Activated effector memory CD4-positive, alpha-beta T cell treated with Interleukin-2 at 50 U/mL for 16 hours (primary cell): ENCODE data around the gene PNPLA1.

Source experiments
- DNase-seq: peaks from one replicate; pipeline ENCODE4 v3.0.0-alpha.2; 2020

Gene PNPLA1

GRCh38 chr6:36247693-36248092 lies 22.2 kb upstream of the PNPLA1 start:
- no peak for DNase-seq

- DNase-seq: no peak
Observed at GRCh38 chr6:36248980-36249379, 20.9 kb upstream of the PNPLA1 start.

- DNase-seq: no peak
Observed at GRCh38 chr6:36249536-36249935, 20.3 kb upstream of the PNPLA1 start.

GRCh38 chr6:36252005-36252404 lies 17.9 kb upstream of the PNPLA1 start:
- DNase-seq: no peak

- no peak for DNase-seq
Observed at GRCh38 chr6:36263390-36264000, 6.4 kb upstream of the PNPLA1 start.

GRCh38 chr6:36265744-36266143 lies 4.1 kb upstream of the PNPLA1 start:
- DNase-seq: no peak

- no peak for DNase-seq
Observed at GRCh38 chr6:36266913-36267644, 2.8 kb upstream of the PNPLA1 start.

- no peak for DNase-seq
Observed at GRCh38 chr6:36267731-36268477, 2.0 kb upstream of the PNPLA1 start.

GRCh38 chr6:36268478-36269275 lies 1.2 kb upstream of the PNPLA1 start:
- DNase-seq: no peak

GRCh38 chr6:36272234-36272633 lies 2.4 kb downstream of the PNPLA1 start:
- no peak for DNase-seq

GRCh38 chr6:36273067-36273466 lies 3.2 kb downstream of the PNPLA1 start:
- DNase-seq: no peak

- no peak for DNase-seq
Observed at GRCh38 chr6:36273802-36274514, 4.1 kb downstream of the PNPLA1 start.

GRCh38 chr6:36276581-36277536 lies 7.0 kb downstream of the PNPLA1 start:
- DNase-seq: no peak

- DNase-seq: no peak
Observed at GRCh38 chr6:36277946-36278470, 8.1 kb downstream of the PNPLA1 start.

GRCh38 chr6:36280467-36280866 lies 10.6 kb downstream of the PNPLA1 start:
- no peak for DNase-seq

- no peak for DNase-seq
Observed at GRCh38 chr6:36280983-36281382, 11.1 kb downstream of the PNPLA1 start.

GRCh38 chr6:36283608-36284007 lies 13.7 kb downstream of the PNPLA1 start:
- no peak for DNase-seq

GRCh38 chr6:36284359-36284758 lies 14.5 kb downstream of the PNPLA1 start:
- no peak for DNase-seq

GRCh38 chr6:36285187-36285671 lies 15.4 kb downstream of the PNPLA1 start:
- no peak for DNase-seq

- no peak for DNase-seq
Observed at GRCh38 chr6:36285797-36286196, 15.9 kb downstream of the PNPLA1 start.

GRCh38 chr6:36286858-36287257 lies 17.0 kb downstream of the PNPLA1 start:
- DNase-seq: no peak
